Loucy (cell line): ENCODE data around the gene STK32C.

ENCODE experiments used
- H2AFZ ChIP-seq: fragments of 200-600 bp; sonication (generic); 2 replicates; pipeline ENCODE4 v1.6.0; 2016; ENCODE audit warnings: antibody characterized with exemption, mild to moderate bottlenecking, low read length, moderate library complexity
- H3F3A ChIP-seq: fragments of 200-600 bp; 2 replicates; pipeline ENCODE4 v1.6.0; 2016; ENCODE audit warnings: antibody characterized with exemption, low read depth, mild to moderate bottlenecking
- H3K27me3 ChIP-seq: fragments of 200-600 bp; sonication (generic); 2 replicates; pipeline ENCODE4 v1.6.1; 2014; ENCODE audit warnings: low read length, mild to moderate bottlenecking; ENCODE audit not compliant: insufficient read depth, poor library complexity, severe bottlenecking
- H3K36me3 ChIP-seq: fragments of 200-600 bp; sonication (generic); 2 replicates; pipeline ENCODE4 v1.6.1; 2016; ENCODE audit warnings: low read length; ENCODE audit not compliant: insufficient read depth
- H3K4me1 ChIP-seq: fragments of 200-600 bp; sonication (generic); 2 replicates; pipeline ENCODE4 v1.5.1; 2014; ENCODE audit warnings: low read length, mild to moderate bottlenecking; ENCODE audit not compliant: insufficient read depth, poor library complexity, severe bottlenecking
- H3K4me2 ChIP-seq: fragments of 200-600 bp; sonication (generic); 2 replicates; pipeline ENCODE4 v1.6.0; 2014; ENCODE audit warnings: antibody characterized with exemption, low read length, low read depth, mild to moderate bottlenecking; ENCODE audit not compliant: poor library complexity, severe bottlenecking
- H3K4me3 ChIP-seq: fragments of 200-600 bp; sonication (generic); 2 replicates; pipeline ENCODE4 v1.5.1; 2014; ENCODE audit warnings: low read length, mild to moderate bottlenecking, mixed read lengths; ENCODE audit not compliant: poor library complexity, severe bottlenecking
- H3K79me2 ChIP-seq: fragments of 200-600 bp; sonication (generic); 2 replicates; pipeline ENCODE4 v1.6.1; 2014; ENCODE audit warnings: low read length; ENCODE audit not compliant: insufficient read depth
- H3K9ac ChIP-seq: fragments of 200-600 bp; sonication (generic); 2 replicates; pipeline ENCODE4 v1.6.0; 2014; ENCODE audit warnings: mild to moderate bottlenecking, low read depth, low read length, moderate library complexity; ENCODE audit not compliant: poor library complexity, severe bottlenecking
- H3K9me2 ChIP-seq: fragments of 200-600 bp; sonication (generic); replicated peaks from 2 replicates; pipeline ENCODE4 v1.6.1; 2016; ENCODE audit warnings: low read depth, low read length, mixed read lengths
- H3K9me3 ChIP-seq: fragments of 200-600 bp; sonication (generic); 2 replicates; pipeline ENCODE4 v1.6.1; 2014; ENCODE audit warnings: mild to moderate bottlenecking, antibody characterized with exemption, low read length, low read depth; ENCODE audit not compliant: insufficient read depth
- H4K20me1 ChIP-seq: fragments of 200-600 bp; sonication (generic); 2 replicates; pipeline ENCODE4 v1.6.0; 2014; ENCODE audit warnings: antibody characterized with exemption, low read length, mild to moderate bottlenecking; ENCODE audit not compliant: insufficient read depth, poor library complexity, severe bottlenecking
- CTCF ChIP-seq: fragments of 200-600 bp; sonication (generic); conservative IDR thresholded peaks from 2 replicates; pipeline ENCODE4 v1.5.1; 2014; ENCODE audit warnings: mild to moderate bottlenecking, antibody characterized with exemption, low read length
- EZH2phosphoT487 ChIP-seq: fragments of 200-600 bp; IDR thresholded peaks from 2 replicates; pipeline ENCODE4 v1.6.1; 2018; ENCODE audit warnings: antibody characterized with exemption, mild to moderate bottlenecking, moderate library complexity, borderline replicate concordance

STK32C gene

GRCh38 chr10:132331601-132332432, 24.1 kb upstream of the STK32C start, which contains the start of gene LRRC27:
LRRC27 (plus strand) TSS chr10:132332193; CDS start chr10:132333525, 1,332 bp downstream.
- H3K4me2 ChIP-seq: peak within 1 kb of the TSS; percentile 95
- no peaks in the 10 kb centered on the region for H3K36me3 ChIP-seq
- no peaks in the 10 kb centered on the region for H3K9me3 ChIP-seq
- peaks cover 5% of the 10 kb centered on the region for H3K27me3 ChIP-seq
- no peaks in the 10 kb centered on the region for H3K9me2 ChIP-seq
- H3K4me1 ChIP-seq: peaks cover 60% of the 10 kb centered on the region
- H2AFZ ChIP-seq: peak within 1 kb of the TSS; percentile 52; the same call in 1 of the 2 replicates
- H3K9ac ChIP-seq: peak within 1 kb of the TSS; percentile 99
- no peak for TF ChIP-seq EZH2phosphoT487
- TF ChIP-seq CTCF: no peak
- peaks cover 61% of the 10 kb centered on the region for H3K79me2 ChIP-seq
- peak within 1 kb of the TSS; percentile 95 for H3K4me3 ChIP-seq
- peaks cover 33% of the 10 kb centered on the region for H4K20me1 ChIP-seq
- H3F3A ChIP-seq: peaks cover 7% of the 10 kb centered on the region

GRCh38 chr10:132330486-132330833, 22.7 kb upstream of the STK32C start:
- Histone ChIP-seq H3K9me3 (no peaks in the 10 kb centered on the region), H3K27me3 (peaks cover 5% of the 10 kb centered on the region), H4K20me1 (peaks cover 33% of the 10 kb centered on the region), H2AFZ (no peak overlapping the region), H3K4me2 (peak overlapping the region; percentile 92), H3K9ac (peak overlapping the region; percentile 99), H3K9me2 (no peaks in the 10 kb centered on the region), H3F3A (no peaks in the 10 kb centered on the region), H3K4me1 (peaks cover 51% of the 10 kb centered on the region), H3K79me2 (peaks cover 64% of the 10 kb centered on the region), H3K36me3 (no peaks in the 10 kb centered on the region), H3K4me3 (peak overlapping the region; percentile 95)
- TF ChIP-seq EZH2phosphoT487 (no peak), CTCF (no peak)

GRCh38 chr10:132329565-132330485, 22.1 kb upstream of the STK32C start:
- TF ChIP-seq EZH2phosphoT487 (no peak), CTCF (no peak)
- peak overlapping the region; percentile 95 for H3K4me3 ChIP-seq
- peak overlapping the region; percentile 92 for H3K4me2 ChIP-seq
- peak overlapping the region; percentile 99 for H3K9ac ChIP-seq
- no peaks in the 10 kb centered on the region for H3K9me2 ChIP-seq
- H3F3A ChIP-seq: no peaks in the 10 kb centered on the region
- no peaks in the 10 kb centered on the region for H3K36me3 ChIP-seq
- peaks cover 64% of the 10 kb centered on the region for H3K79me2 ChIP-seq
- peaks cover 33% of the 10 kb centered on the region for H4K20me1 ChIP-seq
- H3K9me3 ChIP-seq: no peaks in the 10 kb centered on the region
- peaks cover 49% of the 10 kb centered on the region for H3K4me1 ChIP-seq
- H3K27me3 ChIP-seq: peaks cover 5% of the 10 kb centered on the region
- no peak overlapping the region for H2AFZ ChIP-seq
